ENCODE measurements around the gene CCDC34. TPM values are rescaled to one million over a fixed set of nuclear protein-coding genes. Genes with fewer than 3 reads are reported as not detected.

Gene CCDC34
- total RNA-seq, 3 donors from 2014 or later, result 5.5 to 6.9 (median 6.3) TPM

- no peaks in the 10 kb centered on the region for H3K4me1 Mint-ChIP-seq (ENCODE audit: low read depth)
- H3K27me3 Mint-ChIP-seq (ENCODE audit: low read depth), result no peaks in the 10 kb centered on the region
- DNase-seq, result no peak
- H3K9me3 Mint-ChIP-seq, result no peaks in the 10 kb centered on the region
- H3K4me3 Mint-ChIP-seq, result no peak overlapping the region
- ATAC-seq, result no peak
- H3K36me3 Mint-ChIP-seq (ENCODE audit: insufficient read depth), result no peaks in the 10 kb centered on the region
Measured at GRCh38 chr11:27401280-27401832, 38.3 kb upstream of the CCDC34 start.

GRCh38 chr11:27398400-27398770 is 35.4 kb upstream of the CCDC34 start:
- H3K27me3 Mint-ChIP-seq (ENCODE audit: low read depth), result no peaks in the 10 kb centered on the region
- no peaks in the 10 kb centered on the region for H3K36me3 Mint-ChIP-seq (ENCODE audit: insufficient read depth)
- no peaks in the 10 kb centered on the region for H3K9me3 Mint-ChIP-seq
- DNase-seq (no peak), ATAC-seq (no peak)
- H3K4me3 Mint-ChIP-seq, result no peak overlapping the region
- no peaks in the 10 kb centered on the region for H3K4me1 Mint-ChIP-seq (ENCODE audit: low read depth)

GRCh38 chr11:27397624-27398399 is 34.8 kb upstream of the CCDC34 start:
- Mint-ChIP-seq H3K9me3 (no peaks in the 10 kb centered on the region), H3K36me3 (ENCODE audit: insufficient read depth) (no peaks in the 10 kb centered on the region), H3K4me3 (no peak overlapping the region), H3K27me3 (ENCODE audit: low read depth) (no peaks in the 10 kb centered on the region), H3K4me1 (ENCODE audit: low read depth) (no peaks in the 10 kb centered on the region)
- no peak for DNase-seq
- ATAC-seq, result no peak

- H3K4me1 Mint-ChIP-seq (ENCODE audit: low read depth), result no peaks in the 10 kb centered on the region
- ATAC-seq, result no peak
- no peaks in the 10 kb centered on the region for H3K36me3 Mint-ChIP-seq (ENCODE audit: insufficient read depth)
- no peak overlapping the region for H3K4me3 Mint-ChIP-seq
- no peaks in the 10 kb centered on the region for H3K9me3 Mint-ChIP-seq
- no peak for DNase-seq
- H3K27me3 Mint-ChIP-seq (ENCODE audit: low read depth), result no peaks in the 10 kb centered on the region
Measured at GRCh38 chr11:27396259-27396839, 33.3 kb upstream of the CCDC34 start.

GRCh38 chr11:27395556-27396258 is 32.7 kb upstream of the CCDC34 start:
- Mint-ChIP-seq H3K36me3 (ENCODE audit: insufficient read depth) (no peaks in the 10 kb centered on the region), H3K9me3 (no peaks in the 10 kb centered on the region), H3K4me1 (ENCODE audit: low read depth) (no peaks in the 10 kb centered on the region), H3K4me3 (no peak overlapping the region), H3K27me3 (ENCODE audit: low read depth) (no peaks in the 10 kb centered on the region)
- DNase-seq (no peak), ATAC-seq (no peak)

GRCh38 chr11:27394781-27395228 is 31.8 kb upstream of the CCDC34 start:
- Mint-ChIP-seq H3K4me1 (ENCODE audit: low read depth) (no peaks in the 10 kb centered on the region), H3K4me3 (no peak overlapping the region), H3K9me3 (no peaks in the 10 kb centered on the region), H3K36me3 (ENCODE audit: insufficient read depth) (no peaks in the 10 kb centered on the region), H3K27me3 (ENCODE audit: low read depth) (no peaks in the 10 kb centered on the region)
- DNase-seq (no peak), ATAC-seq (no peak)

- no peaks in the 10 kb centered on the region for H3K4me1 Mint-ChIP-seq (ENCODE audit: low read depth)
- no peak overlapping the region for H3K4me3 Mint-ChIP-seq
- DNase-seq (no peak), ATAC-seq (no peak)
- no peaks in the 10 kb centered on the region for H3K36me3 Mint-ChIP-seq (ENCODE audit: insufficient read depth)
- no peaks in the 10 kb centered on the region for H3K27me3 Mint-ChIP-seq (ENCODE audit: low read depth)
- H3K9me3 Mint-ChIP-seq, result no peaks in the 10 kb centered on the region
Measured at GRCh38 chr11:27392278-27393114, 29.5 kb upstream of the CCDC34 start.

- DNase-seq (no peak), ATAC-seq (no peak)
- H3K4me3 Mint-ChIP-seq, result no peak overlapping the region
- H3K9me3 Mint-ChIP-seq, result no peaks in the 10 kb centered on the region
- no peaks in the 10 kb centered on the region for H3K4me1 Mint-ChIP-seq (ENCODE audit: low read depth)
- no peaks in the 10 kb centered on the region for H3K27me3 Mint-ChIP-seq (ENCODE audit: low read depth)
- H3K36me3 Mint-ChIP-seq (ENCODE audit: insufficient read depth), result no peaks in the 10 kb centered on the region
Measured at GRCh38 chr11:27391331-27392015, 28.5 kb upstream of the CCDC34 start.

GRCh38 chr11:27390318-27391295 is 27.6 kb upstream of the CCDC34 start:
- H3K9me3 Mint-ChIP-seq, result no peaks in the 10 kb centered on the region
- H3K4me1 Mint-ChIP-seq (ENCODE audit: low read depth), result no peaks in the 10 kb centered on the region
- ATAC-seq, result no peak
- no peaks in the 10 kb centered on the region for H3K36me3 Mint-ChIP-seq (ENCODE audit: insufficient read depth)
- H3K27me3 Mint-ChIP-seq (ENCODE audit: low read depth), result no peaks in the 10 kb centered on the region
- DNase-seq, result no peak
- H3K4me3 Mint-ChIP-seq, result no peak overlapping the region

GRCh38 chr11:27388869-27389268 is 25.9 kb upstream of the CCDC34 start:
- DNase-seq (no peak), ATAC-seq (no peak)
- Mint-ChIP-seq H3K4me3 (no peak overlapping the region), H3K4me1 (ENCODE audit: low read depth) (no peaks in the 10 kb centered on the region), H3K9me3 (no peaks in the 10 kb centered on the region), H3K27me3 (ENCODE audit: low read depth) (no peaks in the 10 kb centered on the region), H3K36me3 (ENCODE audit: insufficient read depth) (no peaks in the 10 kb centered on the region)

- DNase-seq (no peak), ATAC-seq (no peak)
- no peaks in the 10 kb centered on the region for H3K4me1 Mint-ChIP-seq (ENCODE audit: low read depth)
- no peaks in the 10 kb centered on the region for H3K27me3 Mint-ChIP-seq (ENCODE audit: low read depth)
- H3K36me3 Mint-ChIP-seq (ENCODE audit: insufficient read depth), result no peaks in the 10 kb centered on the region
- H3K4me3 Mint-ChIP-seq, result no peak overlapping the region
- H3K9me3 Mint-ChIP-seq, result no peaks in the 10 kb centered on the region
Measured at GRCh38 chr11:27388001-27388400, 25.0 kb upstream of the CCDC34 start.

GRCh38 chr11:27387362-27387761 is 24.3 kb upstream of the CCDC34 start:
- DNase-seq (no peak), ATAC-seq (no peak)
- Mint-ChIP-seq H3K4me1 (ENCODE audit: low read depth) (no peaks in the 10 kb centered on the region), H3K9me3 (no peaks in the 10 kb centered on the region), H3K36me3 (ENCODE audit: insufficient read depth) (no peaks in the 10 kb centered on the region), H3K4me3 (no peak overlapping the region), H3K27me3 (ENCODE audit: low read depth) (no peaks in the 10 kb centered on the region)

Measured in activated T-cell treated with anti-CD3 and anti-CD28 coated beads, Interleukin-2, amount 50 U/mL, for 4 hours (primary cell).